HCT116 (cell line): Measurements from ENCODE around the gene ENPP6. TPM values are rescaled to one million over a fixed set of nuclear protein-coding genes. Genes with fewer than 3 reads are reported as not detected.

ENCODE experiments used
- ATAC-seq: fragments of 200-7000 bp; cut with Tn5 transposase; 2 replicates; pipeline ENCODE4 v1.9.1; 2020; ENCODE audit warnings: mild to moderate bottlenecking, moderate library complexity
- BruUV-seq: library from RNA; stranded (reverse); fragments of 400-500 nt; replicated peaks from 2 replicates; lab custom pipeline; 2021; lab: Mats Ljungman, UMichigan
- CTCF ChIA-PET: fragments of 300-600 bp; sonication (Branson Sonifier 250); formaldehyde crosslinking; loops from one replicate; lab custom pipeline; 2021; ENCODE audit warnings: antibody characterized with exemption; lab: Charles Lee
- POLR2A ChIA-PET: fragments of 300-600, 350-600 bp; sonication (Branson Sonifier 250); formaldehyde crosslinking; loops from one replicate; lab custom pipeline; 2021; ENCODE audit warnings: antibody characterized with exemption; lab: Charles Lee
- RAD21 ChIA-PET, 2 experiments: fragments of 300-600 bp; sonication (Branson Sonifier 250); formaldehyde crosslinking; loops; one replicate each; lab custom pipeline; 2023; ENCODE audit warnings: low total read pairs in 2 of 2; ENCODE audit not compliant: uncharacterized antibody in 2 of 2, unreplicated experiment in 2 of 2, low non-redundant PET in 1 of 2; lab: Charles Lee
- DNase-seq: peaks from one replicate; pipeline ENCODE4 v3.0.0-alpha.2; 2010; ENCODE audit warnings: low read depth, low spot score
- H2AFZ ChIP-seq: fragments of 200-600 bp; shearing (Covaris generic), sonication (generic); 2 replicates; pipeline ENCODE4 v1.6.1; 2017; ENCODE audit warnings: low read depth, mixed run types, mixed read lengths, antibody characterized with exemption, low read length; ENCODE audit not compliant: poor library complexity, severe bottlenecking
- H3K27ac ChIP-seq: 2 replicates; pipeline ENCODE4 v1.5.1; 2012; ENCODE audit warnings: low read depth, low read length
- H3K27me3 ChIP-seq: fragments of 200-600 bp; sonication (generic); 2 replicates; pipeline ENCODE4 v1.6.1; 2016; ENCODE audit warnings: mixed run types, low read length, mixed read lengths; ENCODE audit not compliant: insufficient read depth
- H3K36me3 ChIP-seq, 2 experiments: fragments of 200-500 bp in 1 of 2; fragments of 200-600 bp in 1 of 2; sonication (Bioruptor generic) in 1 of 2; sonication (generic) in 1 of 2; 2 replicates each; pipeline versions ENCODE4 v1.5.1 to v1.6.1; 2014 to 2016; ENCODE audit warnings: low read length in 2 of 2, inconsistent platforms in 1 of 2, mixed read lengths in 1 of 2, mixed run types in 1 of 2; ENCODE audit not compliant: insufficient read depth in 2 of 2, control insufficient read depth in 1 of 2
- H3K4me1 ChIP-seq, 2 experiments: fragments of 200-600 bp in 1 of 2; sonication (generic) in 1 of 2; 2 replicates each; pipeline versions ENCODE4 v1.5.1 to v1.6.1; 2012 to 2017; ENCODE audit warnings: low read length in 2 of 2, inconsistent platforms in 1 of 2, mild to moderate bottlenecking in 1 of 2, mixed read lengths in 1 of 2, mixed run types in 1 of 2, moderate library complexity in 1 of 2; ENCODE audit not compliant: insufficient read depth in 2 of 2, control insufficient read depth in 1 of 2
- H3K4me2 ChIP-seq: fragments of 200-600 bp; sonication (generic); 2 replicates; pipeline ENCODE4 v1.6.1; 2017; ENCODE audit warnings: mixed run types, low read length, mixed read lengths
- H3K4me3 ChIP-seq, 2 experiments: fragments of 200-600 bp in 1 of 2; sonication (generic) in 1 of 2; replicated peaks in 1 of 2; 2 replicates each; pipeline ENCODE4 v1.5.1; 2011 to 2016; ENCODE audit warnings: low read length in 2 of 2, control low read depth in 1 of 2, low read depth in 1 of 2, mild to moderate bottlenecking in 1 of 2, mixed read lengths in 1 of 2, mixed run types in 1 of 2
- H3K79me2 ChIP-seq: fragments of 200-600 bp; sonication (generic); 2 replicates; pipeline ENCODE4 v1.6.1; 2017; ENCODE audit warnings: mild to moderate bottlenecking, mixed run types, low read length, moderate library complexity, mixed read lengths; ENCODE audit not compliant: insufficient read depth
- H3K9ac ChIP-seq: fragments of 200-600 bp; sonication (generic); 2 replicates; pipeline ENCODE4 v1.6.1; 2016; ENCODE audit warnings: low read length, mixed read lengths
- H3K9me2 ChIP-seq: fragments of 200-600 bp; sonication (generic), shearing (Covaris generic); 2 replicates; pipeline ENCODE4 v1.6.1; 2017; ENCODE audit warnings: mixed run types, mild to moderate bottlenecking, moderate library complexity; ENCODE audit not compliant: insufficient read depth
- H3K9me3 ChIP-seq, 2 experiments: fragments of 200-500 bp in 1 of 2; fragments of 200-600 bp in 1 of 2; sonication (Bioruptor generic) in 1 of 2; sonication (generic) in 1 of 2; 2 replicates each; pipeline ENCODE4 v1.6.1; 2014 to 2017; ENCODE audit warnings: low read length in 2 of 2, mixed read lengths in 2 of 2, inconsistent platforms in 1 of 2, low read depth in 1 of 2, mild to moderate bottlenecking in 1 of 2, mixed run types in 1 of 2, moderate library complexity in 1 of 2; ENCODE audit not compliant: control insufficient read depth in 1 of 2, insufficient read depth in 1 of 2
- H4K20me1 ChIP-seq: fragments of 200-600 bp; sonication (generic), shearing (Covaris generic); 2 replicates; pipeline ENCODE4 v1.6.1; 2017; ENCODE audit warnings: mixed run types, mild to moderate bottlenecking, moderate library complexity; ENCODE audit not compliant: insufficient read depth
- ATF3 ChIP-seq: IDR thresholded peaks from 2 replicates; pipeline ENCODE4 v1.6.1; 2012
- CTCF ChIP-seq, 3 experiments: fragments of 200-600 bp in 1 of 3; sonication (generic) in 1 of 3; IDR thresholded peaks in 2 of 3; conservative IDR thresholded peaks in 1 of 3; 2 replicates each; pipeline ENCODE4 v1.5.1; 2012 to 2017; ENCODE audit warnings: low read depth in 2 of 3, low read length in 2 of 3, antibody characterized with exemption in 1 of 3, borderline replicate concordance in 1 of 3, control low read depth in 1 of 3, mild to moderate bottlenecking in 1 of 3, mixed read lengths in 1 of 3, mixed run types in 1 of 3, moderate library complexity in 1 of 3; ENCODE audit not compliant: insufficient read depth in 1 of 3
- ELF1 ChIP-seq: IDR thresholded peaks from 2 replicates; pipeline ENCODE4 v1.6.1; 2012; ENCODE audit warnings: low read depth, borderline replicate concordance
- EZH2 ChIP-seq: fragments of 200-600 bp; sonication (generic); IDR thresholded peaks from 2 replicates; pipeline ENCODE4 v1.6.1; 2017; ENCODE audit warnings: antibody characterized with exemption, mixed run types
- EZH2phosphoT487 ChIP-seq: fragments of 200-600 bp; IDR thresholded peaks from 2 replicates; pipeline ENCODE4 v1.6.1; 2018; ENCODE audit warnings: antibody characterized with exemption, borderline replicate concordance
- REST ChIP-seq: IDR thresholded peaks from 2 replicates; pipeline ENCODE4 v1.6.1; 2012; ENCODE audit warnings: low read depth
- SP1 ChIP-seq: IDR thresholded peaks from 2 replicates; pipeline ENCODE4 v1.6.1; 2012; ENCODE audit warnings: low read depth
- TCF7L2 ChIP-seq: IDR thresholded peaks from 2 replicates; pipeline ENCODE4 v1.7.0; 2011; ENCODE audit warnings: borderline replicate concordance, inconsistent platforms; ENCODE audit not compliant: insufficient read depth, insufficient read length; ENCODE audit errors: extremely low read depth
- YY1 ChIP-seq: IDR thresholded peaks from 2 replicates; pipeline ENCODE4 v1.6.1; 2011; ENCODE audit warnings: low read length, low read depth, moderate library complexity, mild to moderate bottlenecking; ENCODE audit not compliant: insufficient replicate concordance; ENCODE audit errors: extremely low read depth
- ZBTB33 ChIP-seq: IDR thresholded peaks from 2 replicates; pipeline ENCODE4 v1.6.1; 2011; ENCODE audit warnings: mild to moderate bottlenecking, low read length, moderate library complexity; ENCODE audit not compliant: insufficient replicate concordance; ENCODE audit errors: extremely low read depth
- ZFX ChIP-seq: fragments of 450-650 bp; IDR thresholded peaks from 2 replicates; pipeline ENCODE4 v1.6.1; 2017
- intact Hi-C: fragments of 100-400 bp; cut with micrococcal nuclease; formaldehyde crosslinking; loops from 2 replicates; pipeline ENCODE4 v1.10.0; 2022
- total RNA-seq: library from RNA; stranded (reverse); gene quantifications from one replicate; pipeline ENCODE4 v1.2.1, GENCODE V29; 2021; ENCODE audit not compliant: unreplicated experiment

ENPP6 gene
- total RNA-seq, 1 experiment from 2014 or later: not detected

- RAD21 ChIA-PET: no interaction called here
- TF ChIP-seq ZBTB33: no peak
- TF ChIP-seq YY1: no peak
- no peak for TF ChIP-seq EZH2
- TF ChIP-seq TCF7L2: no peak
- TF ChIP-seq SP1: no peak
- no peak for TF ChIP-seq ELF1
- no peak for TF ChIP-seq ZFX
- ATAC-seq (no peak), DNase-seq (no peak)
- H3K9me3 ChIP-seq: no peaks in the 10 kb centered on the region
- no peaks in the 10 kb centered on the region for H4K20me1 ChIP-seq
- no peaks in the 10 kb centered on the region for H3K9me2 ChIP-seq
- no peaks in the 10 kb centered on the region for H3K36me3 ChIP-seq
- H3K79me2 ChIP-seq: no peaks in the 10 kb centered on the region
- CTCF ChIA-PET: no interaction called here
- H3K9ac ChIP-seq: no peak overlapping the region
- H3K4me1 ChIP-seq: no peaks in the 10 kb centered on the region
- no TSS peak for BruUV-seq
- intact Hi-C loops: no loop called here
- no peak overlapping the region for H3K4me3 ChIP-seq
- H2AFZ ChIP-seq: no peak overlapping the region
- H3K27ac ChIP-seq: no peak overlapping the region
- no peak overlapping the region for H3K4me2 ChIP-seq
- H3K27me3 ChIP-seq: peaks cover 5% of the 10 kb centered on the region; the same call in 1 of the 2 replicates
- POLR2A ChIA-PET: no interaction called here
Measured at GRCh38 chr4:184156163-184156920, 61.3 kb downstream of the ENPP6 start.

GRCh38 chr4:184154199-184154598, 63.5 kb downstream of the ENPP6 start:
- RAD21 ChIA-PET: no interaction called here
- CTCF ChIA-PET: no interaction called here
- POLR2A ChIA-PET: no interaction called here
- Histone ChIP-seq H3K36me3 (no peaks in the 10 kb centered on the region), H3K27ac (no peak overlapping the region), H3K79me2 (no peaks in the 10 kb centered on the region), H3K4me1 (no peaks in the 10 kb centered on the region), H3K9me2 (no peaks in the 10 kb centered on the region), H3K27me3 (peaks cover 4% of the 10 kb centered on the region; the same call in 1 of the 2 replicates), H3K9ac (no peak overlapping the region), H3K9me3 (no peaks in the 10 kb centered on the region), H2AFZ (no peak overlapping the region), H3K4me3 (no peak overlapping the region), H3K4me2 (no peak overlapping the region), H4K20me1 (no peaks in the 10 kb centered on the region)
- DNase-seq (no peak), ATAC-seq (no peak)
- no TSS peak for BruUV-seq
- intact Hi-C loops: no loop called here
- no peak for TF ChIP-seq SP1
- TF ChIP-seq EZH2phosphoT487: no peak
- TF ChIP-seq ATF3: no peak
- no peak for TF ChIP-seq EZH2
- TF ChIP-seq REST: no peak
- no peak for TF ChIP-seq CTCF (IDR thresholded peaks at IDR 0.05 in 2 of 3, conservative IDR thresholded peaks at IDR 0.05 in 1 of 3; ENCODE audit: borderline replicate concordance in 1 of 3, insufficient read depth in 1 of 3, low read depth in 2 of 3, low read length in 2 of 3)
